ENCODE results near the gene SUPT4H1.

- TF ChIP-seq CTCF (conservative IDR thresholded peaks at IDR 0.05; ENCODE audit: low read depth in 2 of 2) (no peak), POLR2AphosphoS5 (IDR thresholded peaks at IDR 0.05; ENCODE audit: low read depth) (no peak), STAT1 (IDR thresholded peaks at IDR 0.05; ENCODE audit: unreplicated experiment) (no peak), REST (IDR thresholded peaks at IDR 0.05; ENCODE audit: unreplicated experiment) (no peak), EZH2 (IDR thresholded peaks at IDR 0.05; ENCODE audit: low read depth, unreplicated experiment) (no peak), EZH2phosphoT487 (IDR thresholded peaks at IDR 0.05; ENCODE audit: unreplicated experiment) (no peak), ETS1 (IDR thresholded peaks at IDR 0.05) (no peak), NANOG (IDR thresholded peaks at IDR 0.05; ENCODE audit: borderline replicate concordance) (no peak), JUNB (IDR thresholded peaks at IDR 0.05; ENCODE audit: unreplicated experiment) (no peak), ZNF114 (CRISPR knock-in tag; IDR thresholded peaks at IDR 0.05) (no peak)
These were observed 15.5 kb upstream of the SUPT4H1 start for GRCh38 chr17:58367461-58367860.
